Natural killer cell (primary cell): Measurements from ENCODE around the gene C11orf58. TPM values are rescaled to one million over a fixed set of nuclear protein-coding genes. Genes with fewer than 3 reads are reported as not detected.

Source experiments
- ATAC-seq, 3 donors: fragments of 150-1000 bp in 2 of 3; fragments of 200-7000 bp in 1 of 3; cut with Tn5 transposase; 1 replicate in 1 of 3; 2 replicates in 2 of 3; pipeline ENCODE4 v1.10.0; 2021; ENCODE audit warnings: mild to moderate bottlenecking in 2 of 3, moderate library complexity in 2 of 3
- DNase-seq, 2 donors: peaks; one replicate each; pipeline versions ENCODE4 v3.0.0 to v3.0.0-alpha.2; 2013 to 2021; ENCODE audit warnings: mixed read lengths in 1 of 2
- H3K27ac ChIP-seq: one replicate; pipeline ENCODE4 v1.5.1; 2013; ENCODE audit warnings: mild to moderate bottlenecking, low read length
- H3K27me3 ChIP-seq: one replicate; pipeline ENCODE4 v1.6.1; 2013; ENCODE audit warnings: low read length; ENCODE audit not compliant: control insufficient read depth, insufficient read depth
- H3K36me3 ChIP-seq: one replicate; pipeline ENCODE4 v1.6.1; 2013; ENCODE audit warnings: low read length; ENCODE audit not compliant: control insufficient read depth, insufficient read depth
- H3K4me1 ChIP-seq: one replicate; pipeline ENCODE4 v1.6.1; 2013; ENCODE audit warnings: low read length; ENCODE audit not compliant: control insufficient read depth, insufficient read depth
- H3K4me3 ChIP-seq: one replicate; pipeline ENCODE4 v1.5.1; 2013; ENCODE audit warnings: low read length
- H3K9me3 ChIP-seq: one replicate; pipeline ENCODE4 v1.6.1; 2013; ENCODE audit warnings: low read length; ENCODE audit not compliant: control insufficient read depth, insufficient read depth
- H3K27ac Mint-ChIP-seq, 2 donors: one replicate each; pipeline ENCODE4 v1.8.0; 2022; ENCODE audit warnings: mild to moderate bottlenecking in 2 of 2, mixed read lengths in 2 of 2, moderate library complexity in 1 of 2
- H3K27me3 Mint-ChIP-seq, 2 donors: one replicate each; pipeline ENCODE4 v1.8.0; 2022; ENCODE audit warnings: low read depth in 2 of 2, mixed read lengths in 2 of 2
- H3K36me3 Mint-ChIP-seq: one replicate; pipeline ENCODE4 v1.8.0; 2022; ENCODE audit warnings: mixed read lengths
- H3K4me1 Mint-ChIP-seq, 2 donors: one replicate each; pipeline ENCODE4 v1.8.0; 2022; ENCODE audit warnings: mixed read lengths in 2 of 2
- H3K4me3 Mint-ChIP-seq: one replicate; pipeline ENCODE4 v1.8.0; 2022; ENCODE audit warnings: mild to moderate bottlenecking, moderate library complexity, mixed read lengths
- H3K9me3 Mint-ChIP-seq, 2 donors: one replicate each; pipeline ENCODE4 v1.8.0; 2022; ENCODE audit warnings: mixed read lengths in 2 of 2
- CTCF ChIP-seq: fragments of 200-600 bp; IDR thresholded peaks from one replicate; pipeline ENCODE4 v1.8.0; 2022; ENCODE audit warnings: antibody characterized with exemption
- WGBS: methylation state at CpG from one replicate; pipeline ENCODE4 v1.1.7; 2013; ENCODE audit warnings: missing lambda C conversion rate; ENCODE audit not compliant: insufficient coverage; 5-methylcytosine and 5-hydroxymethylcytosine counted together
- intact Hi-C: fragments of 100-400 bp; cut with micrococcal nuclease; formaldehyde crosslinking; loops from one replicate; pipeline ENCODE4 v1.14.2; 2022
- total RNA-seq, 4 donors: library from RNA; stranded (reverse); fragments of 120-200 nt in 1 of 4; gene quantifications; one replicate each; pipeline versions ENCODE4 v1.2.3 to v1.2.4, GENCODE V29; 2013 to 2022

The C11orf58 gene
- total RNA-seq, 3 donors from 2014 or later (not counting 1 experiment from before 2014, with no cell fraction given): 109 to 118 (median 115) TPM

GRCh38 chr11:16744128-16744725, 5.8 kb downstream of the C11orf58 start:
- H3K4me3 Mint-ChIP-seq: no peak overlapping the region
- DNase-seq (no peak), ATAC-seq (no peak)
- no peaks in the 10 kb centered on the region for H3K27me3 Mint-ChIP-seq
- no peaks in the 10 kb centered on the region for H3K9me3 Mint-ChIP-seq
- Histone ChIP-seq H3K4me1 (peaks cover 16% of the 10 kb centered on the region), H3K9me3 (no peaks in the 10 kb centered on the region), H3K27ac (no peak overlapping the region), H3K36me3 (peaks cover 55% of the 10 kb centered on the region), H3K27me3 (no peaks in the 10 kb centered on the region), H3K4me3 (no peak overlapping the region)
- TF ChIP-seq CTCF: no peak
- H3K4me1 Mint-ChIP-seq: peaks cover 42 to 53% of the 10 kb centered on the region in 2 donors
- H3K27ac Mint-ChIP-seq: peak overlapping the region; percentile 50 to 60
- peaks cover 6% of the 10 kb centered on the region for H3K36me3 Mint-ChIP-seq
- WGBS: 91% methylated on average over 3 of the region's 5 CpGs
- intact Hi-C loops: no loop called here

- H3K27ac ChIP-seq: no peak overlapping the region
- WGBS: 83% methylated on average over 1 of the region's 2 CpGs
- no peak for ATAC-seq
These were observed 7.6 kb downstream of the C11orf58 start for GRCh38 chr11:16745950-16746605.

GRCh38 chr11:16749092-16749491, 10.6 kb downstream of the C11orf58 start:
- no peaks in the 10 kb centered on the region for H3K9me3 Mint-ChIP-seq
- DNase-seq: no peak
- intact Hi-C loops: no loop called here
- no peak overlapping the region for H3K4me3 Mint-ChIP-seq
- no peaks in the 10 kb centered on the region for H3K27me3 Mint-ChIP-seq
- 97% methylated on average over 1 of the region's 1 CpG for WGBS
- Histone ChIP-seq H3K27me3 (no peaks in the 10 kb centered on the region), H3K27ac (no peak overlapping the region), H3K36me3 (peaks cover 94% of the 10 kb centered on the region), H3K9me3 (no peaks in the 10 kb centered on the region), H3K4me3 (no peak overlapping the region), H3K4me1 (no peaks in the 10 kb centered on the region)
- H3K27ac Mint-ChIP-seq: no peak overlapping the region
- TF ChIP-seq CTCF: no peak
- peaks cover 20% of the 10 kb centered on the region for H3K36me3 Mint-ChIP-seq
- no peak for ATAC-seq
- H3K4me1 Mint-ChIP-seq: peaks cover 28 to 36% of the 10 kb centered on the region in 2 donors

More at GRCh38 chr11:16745950-16746605, 7.6 kb downstream of the C11orf58 start:
- Mint-ChIP-seq H3K9me3 (no peaks in the 10 kb centered on the region), H3K36me3 (peaks cover 13% of the 10 kb centered on the region), H3K27ac (peak overlapping the region; percentile 50 to 60), H3K27me3 (no peaks in the 10 kb centered on the region), H3K4me3 (no peak overlapping the region), H3K4me1 (peaks cover 40 to 51% of the 10 kb centered on the region in 2 donors)
- intact Hi-C loops: no loop called here
- DNase-seq: no peak
- H3K4me1 ChIP-seq: peaks cover 4% of the 10 kb centered on the region
- TF ChIP-seq CTCF: no peak
- no peak overlapping the region for H3K4me3 ChIP-seq
- H3K9me3 ChIP-seq: no peaks in the 10 kb centered on the region
- no peaks in the 10 kb centered on the region for H3K27me3 ChIP-seq
- peaks cover 73% of the 10 kb centered on the region for H3K36me3 ChIP-seq
